Measurements from ENCODE around the gene TUBB4A. TPM values are rescaled to one million over a fixed set of nuclear protein-coding genes. Genes with fewer than 3 reads are reported as not detected.

Gene TUBB4A
- total RNA-seq, 1 donor from 2014 or later = 2.4 TPM

GRCh38 chr19:6471076-6471475 is 31.0 kb downstream of the TUBB4A start:
- Histone ChIP-seq H3K27me3 (peaks cover 21% of the 10 kb centered on the region), H3K79me2 (ENCODE audit: low read depth) (no peaks in the 10 kb centered on the region), H2AFZ (replicated peaks) (no peak overlapping the region), H3K9me3 (ENCODE audit: low read depth) (no peaks in the 10 kb centered on the region), H3K4me3 (no peak overlapping the region), H3K4me2 (no peak overlapping the region), H3K9ac (no peak overlapping the region), H4K20me1 (ENCODE audit: low read depth) (no peaks in the 10 kb centered on the region), H3F3A (ENCODE audit: low read depth) (no peaks in the 10 kb centered on the region), H3K27ac (no peak overlapping the region), H3K36me3 (no peaks in the 10 kb centered on the region), H3K4me1 (peaks cover 9% of the 10 kb centered on the region)
- H3K4me3 Mint-ChIP-seq = no peak overlapping the region
- DNase-seq (ENCODE audit: low spot score) = peak; percentile 23
- TF ChIP-seq EZH2phosphoT487 (IDR thresholded peaks at IDR 0.05) (no peak), EZH2 (IDR thresholded peaks at IDR 0.05) (no peak)
- TF ChIP-seq, protein P1, sequence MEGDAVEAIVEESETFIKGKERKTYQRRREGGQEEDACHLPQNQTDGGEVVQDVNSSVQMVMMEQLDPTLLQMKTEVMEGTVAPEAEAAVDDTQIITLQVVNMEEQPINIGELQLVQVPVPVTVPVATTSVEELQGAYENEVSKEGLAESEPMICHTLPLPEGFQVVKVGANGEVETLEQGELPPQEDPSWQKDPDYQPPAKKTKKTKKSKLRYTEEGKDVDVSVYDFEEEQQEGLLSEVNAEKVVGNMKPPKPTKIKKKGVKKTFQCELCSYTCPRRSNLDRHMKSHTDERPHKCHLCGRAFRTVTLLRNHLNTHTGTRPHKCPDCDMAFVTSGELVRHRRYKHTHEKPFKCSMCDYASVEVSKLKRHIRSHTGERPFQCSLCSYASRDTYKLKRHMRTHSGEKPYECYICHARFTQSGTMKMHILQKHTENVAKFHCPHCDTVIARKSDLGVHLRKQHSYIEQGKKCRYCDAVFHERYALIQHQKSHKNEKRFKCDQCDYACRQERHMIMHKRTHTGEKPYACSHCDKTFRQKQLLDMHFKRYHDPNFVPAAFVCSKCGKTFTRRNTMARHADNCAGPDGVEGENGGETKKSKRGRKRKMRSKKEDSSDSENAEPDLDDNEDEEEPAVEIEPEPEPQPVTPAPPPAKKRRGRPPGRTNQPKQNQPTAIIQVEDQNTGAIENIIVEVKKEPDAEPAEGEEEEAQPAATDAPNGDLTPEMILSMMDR (IDR thresholded peaks at IDR 0.05) = no peak
- H3K4me1 Mint-ChIP-seq = peaks cover 8% of the 10 kb centered on the region
- H3K27me3 Mint-ChIP-seq (ENCODE audit: insufficient read depth, low read depth) = peaks cover 24% of the 10 kb centered on the region
- H3K9me3 Mint-ChIP-seq = no peaks in the 10 kb centered on the region
- no peaks in the 10 kb centered on the region for H3K36me3 Mint-ChIP-seq
- no peak overlapping the region for H3K27ac Mint-ChIP-seq

GRCh38 chr19:6470173-6470572 is 31.9 kb downstream of the TUBB4A start:
- no peaks in the 10 kb centered on the region for H3K9me3 ChIP-seq (ENCODE audit: low read depth)
- no peaks in the 10 kb centered on the region for H3K79me2 ChIP-seq (ENCODE audit: low read depth)
- peaks cover 29% of the 10 kb centered on the region for H3K27me3 Mint-ChIP-seq (ENCODE audit: insufficient read depth, low read depth)
- no peaks in the 10 kb centered on the region for H3K9me3 Mint-ChIP-seq
- no peak for TF ChIP-seq EZH2phosphoT487 (IDR thresholded peaks at IDR 0.05)
- TF ChIP-seq, protein P1 (IDR thresholded peaks at IDR 0.05) = no peak
- H2AFZ ChIP-seq (replicated peaks) = no peak overlapping the region
- H3K4me1 ChIP-seq = peaks cover 7% of the 10 kb centered on the region
- H3K4me2 ChIP-seq = no peak overlapping the region
- no peaks in the 10 kb centered on the region for H3F3A ChIP-seq (ENCODE audit: low read depth)
- no peak overlapping the region for H3K27ac Mint-ChIP-seq
- no peaks in the 10 kb centered on the region for H3K36me3 ChIP-seq
- H4K20me1 ChIP-seq (ENCODE audit: low read depth) = no peaks in the 10 kb centered on the region
- H3K27me3 ChIP-seq = peaks cover 17% of the 10 kb centered on the region
- no peaks in the 10 kb centered on the region for H3K36me3 Mint-ChIP-seq
- H3K9ac ChIP-seq = no peak overlapping the region
- no peak for DNase-seq (ENCODE audit: low spot score)
- peaks cover 6% of the 10 kb centered on the region for H3K4me1 Mint-ChIP-seq
- no peak overlapping the region for H3K4me3 ChIP-seq
- no peak overlapping the region for H3K27ac ChIP-seq
- H3K4me3 Mint-ChIP-seq = no peak overlapping the region

GRCh38 chr19:6467384-6467783 is 34.7 kb downstream of the TUBB4A start:
- no peak for TF ChIP-seq EZH2 (IDR thresholded peaks at IDR 0.05)
- no peak for TF ChIP-seq EZH2phosphoT487 (IDR thresholded peaks at IDR 0.05)
- TF ChIP-seq, protein P1 (IDR thresholded peaks at IDR 0.05) = no peak
- H4K20me1 ChIP-seq (ENCODE audit: low read depth) = no peaks in the 10 kb centered on the region
- H3K4me1 ChIP-seq = peaks cover 12% of the 10 kb centered on the region
- H3K27me3 ChIP-seq = peaks cover 34% of the 10 kb centered on the region
- DNase-seq (ENCODE audit: low spot score) = no peak
- no peaks in the 10 kb centered on the region for H3K9me3 ChIP-seq (ENCODE audit: low read depth)
- H3F3A ChIP-seq (ENCODE audit: low read depth) = peaks cover 7% of the 10 kb centered on the region
- no peaks in the 10 kb centered on the region for H3K9me3 Mint-ChIP-seq
- peaks cover 9% of the 10 kb centered on the region for H3K4me1 Mint-ChIP-seq
- no peaks in the 10 kb centered on the region for H3K36me3 ChIP-seq
- peaks cover 49% of the 10 kb centered on the region for H3K27me3 Mint-ChIP-seq (ENCODE audit: insufficient read depth, low read depth)
- no peak overlapping the region for H3K9ac ChIP-seq
- no peaks in the 10 kb centered on the region for H3K36me3 Mint-ChIP-seq
- H3K27ac ChIP-seq = no peak overlapping the region
- no peak overlapping the region for H3K4me2 ChIP-seq
- H3K4me3 ChIP-seq = no peak overlapping the region
- no peaks in the 10 kb centered on the region for H3K79me2 ChIP-seq (ENCODE audit: low read depth)
- H2AFZ ChIP-seq (replicated peaks) = no peak overlapping the region
- no peak overlapping the region for H3K27ac Mint-ChIP-seq
- H3K4me3 Mint-ChIP-seq = no peak overlapping the region
